HL-60/S4 (cell line): ENCODE measurements around the gene TRIP13.
"Not testable (repeated sequence)": the region's sequence is repeated elsewhere in the genome, so short reads cannot be mapped to it uniquely, and the experiment has no call there.

Source experiments
- in situ Hi-C: fragments of 300-500 bp; cut with MboI; formaldehyde crosslinking; loops from 2 replicates; pipeline ENCODE4 v1.14.3; 2022; ENCODE audit warnings: low sequenced_read_pairs

TRIP13 gene

GRCh38 chr5:889075-889710, 3.5 kb upstream of the TRIP13 start:
- in situ Hi-C loops, result no loop called here

- in situ Hi-C loops, result no loop called here
These were observed 1.4 kb upstream of the TRIP13 start for GRCh38 chr5:891117-891836.

- in situ Hi-C loops, result no loop called here
These were observed 769 bp upstream of the TRIP13 start for GRCh38 chr5:891837-892393.

- in situ Hi-C loops, result no loop called here
These were observed 438 bp downstream of the TRIP13 start for GRCh38 chr5:893137-893506.

- in situ Hi-C loops, result no loop called here
These were observed 1.0 kb downstream of the TRIP13 start for GRCh38 chr5:893711-894110.

- in situ Hi-C loops, result no loop called here
These were observed 8.1 kb downstream of the TRIP13 start for GRCh38 chr5:900781-901180.

- in situ Hi-C loops, result no loop called here
These were observed 9.6 kb downstream of the TRIP13 start for GRCh38 chr5:902129-902916.

GRCh38 chr5:903756-904096, 11.0 kb downstream of the TRIP13 start:
- in situ Hi-C loops, result no loop called here

- in situ Hi-C loops, result no loop called here
These were observed 12.5 kb downstream of the TRIP13 start for GRCh38 chr5:905139-905642.

- in situ Hi-C loops, result no loop called here
These were observed 14.8 kb downstream of the TRIP13 start for GRCh38 chr5:907366-907910.

GRCh38 chr5:908172-908571, 15.5 kb downstream of the TRIP13 start:
- in situ Hi-C loops, result no loop called here

GRCh38 chr5:909086-909485, 16.4 kb downstream of the TRIP13 start:
- in situ Hi-C loops, result no loop called here

- in situ Hi-C loops, result no loop called here
These were observed 17.5 kb downstream of the TRIP13 start for GRCh38 chr5:909994-910768.

GRCh38 chr5:910769-911160, 18.1 kb downstream of the TRIP13 start:
- in situ Hi-C loops, result no loop called here

- in situ Hi-C loops, result no loop called here
These were observed 18.9 kb downstream of the TRIP13 start for GRCh38 chr5:911601-912000.

GRCh38 chr5:912280-913091, 19.8 kb downstream of the TRIP13 start:
- in situ Hi-C loops, result no loop called here

GRCh38 chr5:914174-914573, 21.5 kb downstream of the TRIP13 start:
- in situ Hi-C loops, result no loop called here

GRCh38 chr5:914612-915011, 21.9 kb downstream of the TRIP13 start:
- in situ Hi-C loops, result no loop called here

- in situ Hi-C loops, result not testable (repeated sequence)
These were observed 22.7 kb downstream of the TRIP13 start for GRCh38 chr5:915346-915745.

- in situ Hi-C loops, result no loop called here
These were observed 23.3 kb downstream of the TRIP13 start for GRCh38 chr5:915946-916345.
